CD8-positive, alpha-beta memory T cell (primary cell): Measurements from ENCODE around the gene FREM1. TPM values are rescaled to one million over a fixed set of nuclear protein-coding genes. Genes with fewer than 3 reads are reported as not detected.

ENCODE experiments used
- CTCF ChIA-PET: fragments of 350-600 bp; sonication (Branson Sonifier 250); formaldehyde crosslinking; loops from one replicate; lab custom pipeline; 2021; ENCODE audit warnings: antibody characterized with exemption; lab: Charles Lee
- POLR2A ChIA-PET: fragments of 350-600 bp; sonication (Branson Sonifier 250); formaldehyde crosslinking; loops from one replicate; lab custom pipeline; 2021; ENCODE audit warnings: antibody characterized with exemption; lab: Charles Lee
- DNase-seq, 5 donors: peaks; one replicate each; pipeline versions ENCODE4 v3.0.0 to v3.0.0-alpha.2; 2020 to 2022; ENCODE audit warnings: mixed read lengths in 1 of 5
- H3K27ac ChIP-seq: one replicate; pipeline ENCODE4 v1.7.0; 2013; ENCODE audit warnings: low read depth, mild to moderate bottlenecking, low read length, moderate library complexity
- H3K27me3 ChIP-seq: 2 replicates; pipeline ENCODE4 v1.7.0; 2013; ENCODE audit warnings: low read length, mild to moderate bottlenecking; ENCODE audit not compliant: insufficient read depth, poor library complexity, severe bottlenecking
- H3K36me3 ChIP-seq: 2 replicates; pipeline ENCODE4 v1.7.0; 2013; ENCODE audit warnings: mild to moderate bottlenecking, low read length, moderate library complexity; ENCODE audit not compliant: insufficient read depth
- H3K4me1 ChIP-seq: 2 replicates; pipeline ENCODE4 v1.7.0; 2013; ENCODE audit warnings: mild to moderate bottlenecking, low read length, moderate library complexity; ENCODE audit not compliant: insufficient read depth
- H3K4me3 ChIP-seq: 2 replicates; pipeline ENCODE4 v1.7.0; 2013; ENCODE audit warnings: mild to moderate bottlenecking, low read length
- H3K9me3 ChIP-seq: 2 replicates; pipeline ENCODE4 v1.7.0; 2013; ENCODE audit warnings: mild to moderate bottlenecking, low read length
- H3K27ac Mint-ChIP-seq, 8 donors: one replicate each; pipeline ENCODE4 v1.8.0; 2020 to 2021; ENCODE audit warnings: mixed read lengths in 8 of 8, mild to moderate bottlenecking in 6 of 8, inconsistent platforms in 3 of 8, moderate library complexity in 3 of 8
- H3K27me3 Mint-ChIP-seq, 2 donors: one replicate each; pipeline ENCODE4 v1.8.0; 2020 to 2021; ENCODE audit warnings: mixed read lengths in 2 of 2, mild to moderate bottlenecking in 1 of 2, moderate library complexity in 1 of 2
- H3K36me3 Mint-ChIP-seq, 3 donors: one replicate each; pipeline ENCODE4 v1.8.0; 2020 to 2021; ENCODE audit warnings: mixed read lengths in 3 of 3, inconsistent platforms in 1 of 3, mild to moderate bottlenecking in 1 of 3
- H3K4me1 Mint-ChIP-seq, 3 donors: one replicate each; pipeline ENCODE4 v1.8.0; 2020 to 2021; ENCODE audit warnings: mixed read lengths in 3 of 3, inconsistent platforms in 1 of 3, mild to moderate bottlenecking in 1 of 3
- H3K4me3 Mint-ChIP-seq, 7 donors: one replicate each; pipeline ENCODE4 v1.8.0; 2020 to 2021; ENCODE audit warnings: mixed read lengths in 7 of 7, mild to moderate bottlenecking in 6 of 7, moderate library complexity in 4 of 7, inconsistent platforms in 2 of 7
- H3K9me3 Mint-ChIP-seq, 5 donors: one replicate each; pipeline ENCODE4 v1.8.0; 2020 to 2022; ENCODE audit warnings: mixed read lengths in 5 of 5, mild to moderate bottlenecking in 3 of 5, moderate library complexity in 2 of 5, inconsistent platforms in 1 of 5
- polyA plus RNA-seq: library from polyadenylated mRNA; unstranded; fragments of 300-500 nt; fragmentation: Illumina TruSeq; gene quantifications from one replicate; pipeline ENCODE4 v1.2.3, GENCODE V29; 2021
- total RNA-seq, 2 experiments: library from RNA; stranded (reverse); gene quantifications; one replicate each; pipeline ENCODE4 v1.2.3, GENCODE V29; 2021

Gene FREM1
- total and polyA plus RNA-seq, 3 experiments from 2014 or later: not detected

DNA sequence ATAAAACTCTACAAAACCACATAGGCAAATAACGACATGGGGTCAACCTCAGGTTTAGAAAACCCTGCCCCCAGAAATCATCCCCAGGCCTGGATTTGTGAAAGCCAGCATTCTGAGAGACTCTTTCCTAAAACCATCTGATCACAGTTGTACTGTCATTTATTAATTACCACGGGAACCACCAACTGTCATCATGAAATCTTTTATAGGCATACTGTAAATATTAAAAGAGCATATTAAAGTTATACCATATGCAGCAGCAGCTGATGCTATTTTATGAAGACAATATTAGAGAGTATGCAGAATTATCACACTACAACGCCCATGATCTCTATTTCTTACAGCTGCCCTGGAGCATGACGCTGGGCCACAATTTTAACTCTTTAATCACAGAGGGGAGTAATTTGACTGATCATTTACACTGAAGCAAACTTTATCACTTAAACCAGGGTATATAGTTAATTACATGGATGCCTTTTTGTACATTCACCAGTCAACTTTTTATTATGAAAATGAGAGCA lies 208.0 kb downstream of the FREM1 start:
- H3K4me3 Mint-ChIP-seq: no peak overlapping the region
- H3K27ac ChIP-seq: no peak overlapping the region
- H3K4me3 ChIP-seq: no peak overlapping the region
- DNase-seq: no peak
- CTCF ChIA-PET: interaction anchor here (1.0 kb wide), 1 partner anchor 12 kb away, joined by 3 read pairs; no protein-coding TSS in a partner anchor
- peaks cover 0 to 2% (median 0%) of the 10 kb centered on the region in 3 donors for H3K4me1 Mint-ChIP-seq
- H3K4me1 ChIP-seq: no peaks in the 10 kb centered on the region
- H3K36me3 Mint-ChIP-seq: peaks cover 0 to 5% (median 0%) of the 10 kb centered on the region in 3 donors
- no peak overlapping the region for H3K27ac Mint-ChIP-seq
- peaks cover 3 to 7% of the 10 kb centered on the region in 2 donors for H3K27me3 Mint-ChIP-seq
- peaks cover 12 to 28% (median 26%) of the 10 kb centered on the region in 5 donors for H3K9me3 Mint-ChIP-seq
- POLR2A ChIA-PET: no interaction called here
- H3K9me3 ChIP-seq: no peaks in the 10 kb centered on the region
- no peaks in the 10 kb centered on the region for H3K27me3 ChIP-seq
- H3K36me3 ChIP-seq: no peaks in the 10 kb centered on the region

DNA sequence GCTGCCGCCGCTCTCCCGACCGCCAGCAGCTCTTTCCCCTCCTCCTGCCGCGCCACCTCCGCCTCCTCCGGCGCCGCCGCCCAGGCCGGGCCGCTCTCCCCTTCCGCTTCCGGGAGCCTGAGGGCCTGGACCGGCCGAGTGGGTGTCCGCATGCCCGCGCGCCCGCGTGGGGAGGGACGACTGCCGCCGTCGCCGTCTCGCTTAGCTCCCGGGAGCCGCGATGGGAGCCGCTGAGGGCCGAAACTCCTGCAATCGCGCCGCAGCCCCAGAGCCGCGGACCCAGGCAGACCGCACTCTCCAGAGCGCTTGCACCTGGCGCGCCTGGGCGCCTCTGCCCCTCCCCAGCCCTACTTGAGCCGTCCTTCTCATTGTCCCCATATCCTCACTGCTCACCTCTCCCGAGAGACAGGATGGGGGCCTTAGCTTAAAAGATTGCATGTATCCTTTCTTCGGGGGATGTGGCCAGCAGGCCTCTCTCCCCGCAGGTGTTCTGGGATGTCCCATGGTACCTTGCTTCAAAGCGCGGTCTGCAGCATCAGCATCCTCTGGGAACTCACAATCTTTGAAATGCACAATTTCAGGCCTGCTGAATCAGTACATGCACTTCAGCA lies 216.9 kb downstream of the FREM1 start, which contains the start of gene ZDHHC21:
Gene ZDHHC21, minus strand, starts transcription at position 182 of the 611 bp plus-strand sequence. CDS start 19,092 bp downstream, outside the sequence.
- POLR2A ChIA-PET: no interaction called here
- peak; percentile 35 to 64 (median 38) for DNase-seq
- Histone ChIP-seq H3K4me3 (peak within 1 kb of the TSS; percentile 64), H3K9me3 (no peaks in the 10 kb centered on the region), H3K27me3 (no peaks in the 10 kb centered on the region), H3K36me3 (no peaks in the 10 kb centered on the region), H3K27ac (no peak within 1 kb of the TSS), H3K4me1 (peaks cover 10% of the 10 kb centered on the region)
- no peaks in the 10 kb centered on the region for H3K27me3 Mint-ChIP-seq
- peak within 1 kb of the TSS; percentile 40 to 93 (median 84) for H3K27ac Mint-ChIP-seq
- H3K36me3 Mint-ChIP-seq: peaks cover 0 to 18% (median 6%) of the 10 kb centered on the region in 3 donors
- peaks cover 39 to 48% (median 41%) of the 10 kb centered on the region in 3 donors for H3K4me1 Mint-ChIP-seq
- H3K9me3 Mint-ChIP-seq: no peaks in the 10 kb centered on the region
- CTCF ChIA-PET: no interaction called here
- peak within 1 kb of the TSS; percentile 83 to 96 (median 91) for H3K4me3 Mint-ChIP-seq

- Histone ChIP-seq H3K27me3 (no peaks in the 10 kb centered on the region), H3K4me1 (peaks cover 10% of the 10 kb centered on the region), H3K9me3 (no peaks in the 10 kb centered on the region), H3K36me3 (no peaks in the 10 kb centered on the region), H3K4me3 (peak overlapping the region; percentile 54), H3K27ac (no peak overlapping the region)
- ChIA-PET CTCF (no interaction called here), POLR2A (no interaction called here)
- Mint-ChIP-seq H3K27me3 (no peaks in the 10 kb centered on the region), H3K27ac (peak overlapping the region in 7 of 8 donors; percentile 34 to 93 (median 82)), H3K4me1 (peaks cover 39 to 48% (median 45%) of the 10 kb centered on the region in 3 donors), H3K9me3 (no peaks in the 10 kb centered on the region), H3K36me3 (peaks cover 6 to 22% (median 7%) of the 10 kb centered on the region in 3 donors), H3K4me3 (peak overlapping the region; percentile 83 to 96 (median 91))
- no peak for DNase-seq
Measured at GRCh38 chr9:14692470-14693250, 217.6 kb downstream of the FREM1 start.

GRCh38 chr9:14690948-14691730 lies 219.1 kb downstream of the FREM1 start:
- Mint-ChIP-seq H3K4me3 (peak overlapping the region in 4 of 7 donors; percentile 12 to 74 (median 44)), H3K27ac (peak overlapping the region in 3 of 8 donors; percentile 3 to 74 (median 21)), H3K36me3 (peaks cover 6 to 34% (median 18%) of the 10 kb centered on the region in 3 donors), H3K9me3 (no peaks in the 10 kb centered on the region), H3K4me1 (peaks cover 39 to 48% (median 45%) of the 10 kb centered on the region in 3 donors), H3K27me3 (no peaks in the 10 kb centered on the region)
- ChIA-PET CTCF (no interaction called here), POLR2A (no interaction called here)
- Histone ChIP-seq H3K27me3 (no peaks in the 10 kb centered on the region), H3K36me3 (no peaks in the 10 kb centered on the region), H3K9me3 (no peaks in the 10 kb centered on the region), H3K4me1 (peaks cover 10% of the 10 kb centered on the region), H3K4me3 (no peak overlapping the region), H3K27ac (no peak overlapping the region)
- DNase-seq: no peak

- Mint-ChIP-seq H3K27ac (no peak overlapping the region), H3K27me3 (no peaks in the 10 kb centered on the region), H3K4me1 (peaks cover 33 to 43% (median 39%) of the 10 kb centered on the region in 3 donors), H3K36me3 (peaks cover 7 to 46% (median 35%) of the 10 kb centered on the region in 3 donors), H3K9me3 (no peaks in the 10 kb centered on the region), H3K4me3 (no peak overlapping the region)
- H3K36me3 ChIP-seq: no peaks in the 10 kb centered on the region
- peaks cover 5% of the 10 kb centered on the region for H3K4me1 ChIP-seq
- no peak overlapping the region for H3K4me3 ChIP-seq
- ChIA-PET CTCF (no interaction called here), POLR2A (no interaction called here)
- no peak for DNase-seq
- no peaks in the 10 kb centered on the region for H3K27me3 ChIP-seq
- H3K27ac ChIP-seq: no peak overlapping the region
- H3K9me3 ChIP-seq: no peaks in the 10 kb centered on the region
Measured at GRCh38 chr9:14687042-14687719, 223.0 kb downstream of the FREM1 start.

DNA sequence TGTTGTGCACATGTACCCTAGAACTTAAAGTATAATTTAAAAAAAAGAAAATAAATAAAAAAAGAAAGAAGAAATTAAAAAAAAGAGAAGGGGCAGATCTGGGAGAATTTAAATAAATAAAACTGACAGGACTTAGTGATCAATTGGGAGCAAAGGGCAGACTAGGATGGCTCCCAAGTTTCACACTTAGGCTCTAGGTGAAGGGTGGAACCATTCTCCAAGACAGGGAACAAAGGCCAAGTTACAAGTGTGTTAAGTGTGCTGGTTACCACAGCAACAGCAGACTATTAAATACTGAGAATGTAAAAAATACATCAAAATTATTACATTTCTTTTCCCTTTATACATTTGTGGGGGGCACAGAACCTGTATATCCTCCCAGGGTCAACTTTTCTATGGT lies 224.1 kb downstream of the FREM1 start:
- Mint-ChIP-seq H3K36me3 (peaks cover 10 to 52% (median 42%) of the 10 kb centered on the region in 3 donors), H3K4me1 (peaks cover 30 to 42% (median 36%) of the 10 kb centered on the region in 3 donors), H3K27ac (no peak overlapping the region), H3K9me3 (no peaks in the 10 kb centered on the region), H3K27me3 (no peaks in the 10 kb centered on the region), H3K4me3 (no peak overlapping the region)
- H3K4me1 ChIP-seq: no peaks in the 10 kb centered on the region
- no peaks in the 10 kb centered on the region for H3K27me3 ChIP-seq
- DNase-seq: no peak
- no peaks in the 10 kb centered on the region for H3K9me3 ChIP-seq
- no peak overlapping the region for H3K4me3 ChIP-seq
- POLR2A ChIA-PET: no interaction called here
- no peak overlapping the region for H3K27ac ChIP-seq
- H3K36me3 ChIP-seq: no peaks in the 10 kb centered on the region
- CTCF ChIA-PET: no interaction called here
